Posterior vena cava (tissue), 2 donors: Measurements from ENCODE around the gene SGMS1. TPM values are rescaled to one million over a fixed set of nuclear protein-coding genes. Genes with fewer than 3 reads are reported as not detected.
"Not testable (repeated sequence)": the region's sequence is repeated elsewhere in the genome, so short reads cannot be mapped to it uniquely, and the experiment has no call there.

Experiments
- DNase-seq: peaks from one replicate; pipeline ENCODE4 v3.0.0-alpha.2; 2020; ENCODE audit warnings: low spot score
- intact Hi-C, 2 donors: fragments of 100-400 bp; cut with DNase I; formaldehyde crosslinking; loops; one replicate each; pipeline versions ENCODE4 v1.14.1 to v1.14.2; 2022 to 2023
- total RNA-seq, 2 donors: library from RNA; stranded (reverse); fragmentation: NEBNext Ultra II Directional; extraction: Animal tissue kit (Norgen Biotek cat#: 25700); gene quantifications; one replicate each; pipeline ENCODE4 v1.2.1, GENCODE V29; 2021
- donor health status: DM: yes; HTN: yes; CAD: no.
- donor health status: DM: yes; HTN: yes; CAD: no.

Gene SGMS1
- total RNA-seq, 2 donors from 2014 or later, result 33.7 to 37.5 TPM

GRCh38 chr10:50375745-50376144, 248.0 kb downstream of the SGMS1 start:
- intact Hi-C loops, result no loop called here
- DNase-seq, result no peak

DNA sequence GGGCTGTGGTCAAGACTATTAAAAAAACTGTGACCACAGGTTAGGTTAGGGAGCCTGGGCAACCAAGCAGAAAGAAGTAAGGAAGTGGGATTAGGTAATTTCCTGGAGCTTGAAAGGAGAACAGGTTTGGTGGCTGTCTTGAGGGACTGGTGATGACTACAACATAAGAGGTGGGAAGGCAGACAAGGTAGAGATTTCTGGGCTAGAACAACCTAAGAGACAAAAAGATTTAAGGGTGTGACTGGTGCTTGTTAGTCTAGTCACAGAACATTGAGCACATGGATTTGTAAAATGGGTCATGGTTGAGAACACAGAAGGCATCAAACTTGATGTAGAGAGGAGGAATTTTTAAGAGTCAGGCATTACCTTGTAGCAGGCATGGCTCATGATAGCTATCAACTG, 248.7 kb downstream of the SGMS1 start:
- no peak for DNase-seq
- intact Hi-C loops, result no loop called here

DNA sequence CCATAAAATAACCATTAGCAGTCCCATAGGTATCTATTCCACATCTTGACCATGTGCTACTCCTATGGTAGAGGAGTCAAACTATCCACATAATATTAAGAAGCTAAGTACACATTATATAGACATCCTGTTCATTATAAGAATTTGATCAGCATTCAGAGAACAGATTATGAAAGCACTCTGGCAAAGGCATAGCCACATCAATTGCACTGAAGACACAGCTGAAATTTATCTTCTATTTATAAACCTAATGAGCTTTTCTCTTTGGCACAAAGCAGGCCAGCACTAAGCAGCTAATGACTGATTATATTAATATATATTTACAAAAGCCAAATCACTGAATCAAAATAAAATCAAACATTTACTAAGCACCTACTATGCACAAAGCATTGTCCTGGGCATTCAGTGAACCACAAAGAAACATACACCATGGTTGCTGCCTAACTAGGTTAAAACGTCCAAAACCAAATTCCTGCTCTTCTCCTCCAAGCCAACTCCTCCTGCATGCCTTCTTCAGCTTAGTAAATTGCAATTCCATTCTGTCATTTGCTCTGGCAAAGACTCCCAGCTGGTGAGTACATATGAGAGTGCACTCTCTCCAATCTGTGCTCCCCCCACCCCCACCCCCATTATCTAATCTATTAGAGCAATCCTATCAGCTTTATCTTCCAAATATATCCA, 249.8 kb downstream of the SGMS1 start:
- intact Hi-C loops, result no loop called here
- DNase-seq, result no peak

DNA sequence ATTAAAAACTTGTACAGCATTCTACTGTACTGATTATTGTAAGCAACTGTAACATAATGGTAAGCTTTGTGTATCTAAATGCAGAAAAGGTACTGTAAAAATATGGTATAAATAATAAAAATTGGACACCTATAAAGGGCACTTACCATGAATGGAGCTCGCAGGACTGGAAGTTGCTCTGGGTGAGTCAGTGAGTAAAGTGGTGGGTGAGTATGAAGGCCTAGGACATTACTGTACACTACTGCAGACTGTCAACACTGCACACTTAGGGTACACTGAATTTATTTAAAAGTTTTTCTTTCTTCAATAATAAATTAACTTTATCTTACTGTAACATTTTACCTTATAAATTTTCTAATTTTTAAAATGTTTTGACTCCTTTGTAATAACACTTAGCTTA, 253.8 kb downstream of the SGMS1 start:
- DNase-seq, result no peak
- intact Hi-C loops, result no loop called here

- no peak for DNase-seq
- intact Hi-C loops, result no loop called here
Measured at GRCh38 chr10:50367732-50368131, 256.0 kb downstream of the SGMS1 start.

DNA sequence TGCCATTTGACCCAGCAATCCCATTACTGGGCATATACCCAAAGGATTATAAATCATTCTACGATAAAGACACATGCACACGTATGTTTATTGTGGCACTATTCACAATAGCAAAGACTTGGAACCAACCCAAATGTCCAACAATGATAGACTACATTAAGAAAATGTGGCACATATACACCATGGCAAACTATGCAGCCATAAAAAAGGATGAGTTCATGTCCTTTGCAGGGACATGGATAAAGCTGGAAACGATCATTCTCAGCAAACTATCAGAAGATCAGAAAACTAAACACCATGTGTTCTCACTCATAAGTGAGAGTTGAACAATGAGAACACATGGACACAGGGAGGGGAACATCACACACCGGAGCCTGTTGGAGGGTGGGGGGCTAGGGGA, 257.3 kb downstream of the SGMS1 start:
- DNase-seq, intact Hi-C loops: not testable (repeated sequence)

DNA sequence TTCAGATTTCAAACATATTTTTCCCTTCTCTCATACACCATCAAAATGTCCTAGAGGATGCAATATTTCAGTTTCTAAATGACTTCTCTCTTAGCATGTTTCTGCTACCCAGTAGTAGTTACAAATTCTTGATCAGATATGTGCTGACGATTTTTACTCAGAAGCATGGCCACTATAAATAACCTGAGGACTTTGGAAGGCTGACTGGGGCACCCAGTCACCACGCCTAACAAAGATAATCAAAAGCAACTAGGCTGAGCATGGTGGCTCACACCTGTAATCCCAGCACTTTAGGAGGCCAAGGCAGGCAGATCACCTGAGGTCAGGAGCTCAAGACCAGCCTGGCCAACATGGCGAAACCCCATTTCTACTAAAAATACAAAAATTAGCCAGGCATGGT, 259.0 kb downstream of the SGMS1 start:
- intact Hi-C loops, result not testable (repeated sequence)

GRCh38 chr10:50362547-50363125, 261.1 kb downstream of the SGMS1 start:
- DNase-seq, result no peak
- intact Hi-C loops, result no loop called here

More for the DNA sequence above, 259.0 kb downstream of the SGMS1 start:
- not testable (repeated sequence) for DNase-seq

DNA sequence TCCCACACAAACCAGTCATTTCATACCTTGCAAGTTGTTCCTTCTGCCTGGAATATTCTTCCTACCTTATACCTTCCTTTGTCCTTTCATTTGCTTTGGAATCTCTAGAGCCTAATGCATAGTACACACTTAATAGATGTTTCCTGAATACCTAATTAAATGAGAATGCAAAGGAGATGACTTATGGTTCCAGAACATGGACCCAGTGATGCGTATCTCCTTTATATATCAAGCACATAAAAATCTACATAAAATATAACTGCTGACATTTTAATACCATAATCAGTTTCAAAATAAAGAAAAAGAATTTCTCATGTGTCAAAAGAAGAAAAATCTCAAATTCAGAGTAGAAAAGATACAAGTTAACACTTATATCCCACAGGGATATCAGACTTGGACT, 261.8 kb downstream of the SGMS1 start:
- intact Hi-C loops, result no loop called here
- no peak for DNase-seq

- DNase-seq, result no peak
- intact Hi-C loops, result no loop called here
Measured at GRCh38 chr10:50360077-50360850, 263.5 kb downstream of the SGMS1 start.

- DNase-seq, result no peak
- intact Hi-C loops, result no loop called here
Measured at GRCh38 chr10:50358925-50359687, 264.6 kb downstream of the SGMS1 start.

- DNase-seq, result no peak
- intact Hi-C loops, result no loop called here
Measured at GRCh38 chr10:50358411-50358810, 265.3 kb downstream of the SGMS1 start.

DNA sequence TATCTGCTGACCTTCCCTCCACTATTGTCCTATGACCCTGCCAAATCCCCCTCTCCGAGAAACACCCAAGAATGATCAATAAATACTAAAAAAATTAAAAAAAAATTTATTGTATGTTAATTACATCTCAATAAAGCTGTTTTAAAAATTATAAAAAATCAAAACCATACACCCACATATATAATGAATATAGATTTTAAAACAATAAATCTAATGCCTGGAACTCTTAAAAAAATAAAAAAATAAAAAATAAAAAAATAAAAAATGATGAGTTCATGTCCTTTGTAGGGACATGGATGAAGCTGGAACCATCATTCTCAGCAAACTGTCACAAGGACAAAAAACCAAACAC, 267.3 kb downstream of the SGMS1 start:
- intact Hi-C loops, DNase-seq: not testable (repeated sequence)

- intact Hi-C loops, DNase-seq: not testable (repeated sequence)
Measured at GRCh38 chr10:50355693-50356480, 267.9 kb downstream of the SGMS1 start.

GRCh38 chr10:50351483-50352146, 272.1 kb downstream of the SGMS1 start:
- intact Hi-C loops, result no loop called here
- no peak for DNase-seq

- DNase-seq, result no peak
- intact Hi-C loops, result no loop called here
Measured at GRCh38 chr10:50350366-50350765, 273.4 kb downstream of the SGMS1 start.

GRCh38 chr10:50349554-50349953, 274.2 kb downstream of the SGMS1 start:
- intact Hi-C loops, result no loop called here
- DNase-seq, result no peak

GRCh38 chr10:50347394-50347802, 276.4 kb downstream of the SGMS1 start:
- intact Hi-C loops, result no loop called here
- DNase-seq, result no peak

DNA sequence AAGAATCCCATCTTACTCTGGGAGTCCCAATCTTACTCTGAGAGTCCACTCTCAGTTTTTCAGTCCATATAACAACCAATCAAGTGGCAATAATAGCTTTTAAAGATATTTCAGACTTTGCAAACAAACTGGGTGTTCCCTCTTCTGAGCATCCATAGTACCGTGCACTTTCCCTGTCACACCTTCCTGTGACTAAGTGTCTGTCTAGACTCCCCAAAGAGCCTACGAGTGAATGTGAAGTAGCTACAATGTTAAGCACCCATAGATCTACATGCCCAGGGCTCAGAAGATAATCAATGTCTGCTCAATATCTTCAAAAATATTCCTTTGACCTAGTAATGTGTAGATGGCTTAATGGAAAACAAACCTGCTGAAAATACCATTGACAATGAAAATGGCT, 276.8 kb downstream of the SGMS1 start:
- intact Hi-C loops, result no loop called here

More for the DNA sequence above, 276.8 kb downstream of the SGMS1 start:
- no peak for DNase-seq
